Thyroid gland (tissue), 4 donors: Measurements from ENCODE around the gene ASPG.

Experiments
- CTCF ChIP-seq, 6 experiments: fragments of 200-600 bp in 3 of 6; fragments of 450-650 bp in 3 of 6; sonication (generic) in 3 of 6; IDR thresholded peaks; one replicate each; pipeline ENCODE4 v1.5.1; 2016 to 2019; ENCODE audit warnings: antibody characterized with exemption in 6 of 6, mild to moderate bottlenecking in 2 of 6, inconsistent platforms in 1 of 6, moderate library complexity in 1 of 6
- POLR2A ChIP-seq, 2 donors: fragments of 450-650 bp; IDR thresholded peaks; one replicate each; pipeline ENCODE4 v1.6.1; 2017; ENCODE audit warnings: antibody characterized with exemption in 2 of 2, mild to moderate bottlenecking in 2 of 2, moderate library complexity in 1 of 2

- TF ChIP-seq CTCF (IDR thresholded peaks at IDR 0.05) (peak; percentile 15 to 73 (median 52)), POLR2A (IDR thresholded peaks at IDR 0.05) (no peak)
Measured at GRCh38 chr14:104075530-104076151, 9.9 kb upstream of the ASPG start.
